GM18951 (cell line): ENCODE measurements around the gene DNAJC11.
"Not testable (repeated sequence)": the region's sequence is repeated elsewhere in the genome, so short reads cannot be mapped to it uniquely, and the experiment has no call there.

Experiments
- POLR2A ChIP-seq: IDR thresholded peaks from 4 replicates; pipeline ENCODE4 v1.6.1; 2011; ENCODE audit warnings: mild to moderate bottlenecking; ENCODE audit not compliant: insufficient read length, insufficient read depth; ENCODE audit errors: extremely low read depth
- in situ Hi-C: fragments of 300-500 bp; cut with MboI; formaldehyde crosslinking; loops from one replicate; pipeline ENCODE4 v1.12.0; 2022; ENCODE audit warnings: low sequenced_read_pairs, mixed read lengths, inconsistent platforms; ENCODE audit not compliant: unreplicated experiment

DNAJC11 gene, protein sequence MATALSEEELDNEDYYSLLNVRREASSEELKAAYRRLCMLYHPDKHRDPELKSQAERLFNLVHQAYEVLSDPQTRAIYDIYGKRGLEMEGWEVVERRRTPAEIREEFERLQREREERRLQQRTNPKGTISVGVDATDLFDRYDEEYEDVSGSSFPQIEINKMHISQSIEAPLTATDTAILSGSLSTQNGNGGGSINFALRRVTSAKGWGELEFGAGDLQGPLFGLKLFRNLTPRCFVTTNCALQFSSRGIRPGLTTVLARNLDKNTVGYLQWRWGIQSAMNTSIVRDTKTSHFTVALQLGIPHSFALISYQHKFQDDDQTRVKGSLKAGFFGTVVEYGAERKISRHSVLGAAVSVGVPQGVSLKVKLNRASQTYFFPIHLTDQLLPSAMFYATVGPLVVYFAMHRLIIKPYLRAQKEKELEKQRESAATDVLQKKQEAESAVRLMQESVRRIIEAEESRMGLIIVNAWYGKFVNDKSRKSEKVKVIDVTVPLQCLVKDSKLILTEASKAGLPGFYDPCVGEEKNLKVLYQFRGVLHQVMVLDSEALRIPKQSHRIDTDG

DNA sequence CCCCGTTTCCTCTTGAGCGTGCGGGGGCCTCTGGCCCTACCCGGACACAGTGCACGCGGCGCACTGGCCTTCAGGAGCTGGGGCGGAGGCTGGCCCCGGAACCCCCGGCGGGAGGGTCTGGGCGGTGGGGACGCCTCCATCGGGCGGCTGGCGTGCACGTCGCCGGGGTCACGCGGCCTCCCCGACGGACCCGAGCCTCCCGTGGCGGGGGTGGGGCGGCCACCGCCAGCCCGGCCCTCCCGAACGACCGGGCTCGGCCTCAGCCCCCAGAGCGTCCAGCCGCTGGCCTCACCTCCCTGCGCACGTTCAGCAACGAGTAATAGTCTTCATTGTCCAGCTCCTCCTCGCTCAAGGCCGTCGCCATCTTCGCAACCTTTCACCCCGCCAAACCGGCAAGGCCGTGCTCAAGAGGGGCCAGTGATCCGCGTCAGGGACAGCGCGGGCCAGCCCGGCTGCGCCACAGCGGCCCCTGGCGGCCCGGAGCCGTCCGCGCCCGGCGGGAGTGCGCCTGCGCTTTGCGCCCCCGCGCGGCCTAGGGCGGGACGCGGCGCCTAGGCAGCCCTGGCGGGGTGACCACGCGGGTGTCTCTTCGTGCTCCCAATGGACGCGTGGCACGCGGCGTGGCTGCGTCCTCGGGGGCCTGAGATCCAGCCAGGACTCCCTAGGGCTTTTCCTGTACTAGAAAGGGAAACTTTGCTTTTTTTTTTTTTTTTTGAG lies at the start of gene DNAJC11:
Gene DNAJC11 (minus strand): TSS at position 380 of the 717 bp plus-strand sequence. CDS start 16 bp downstream, at position 364.
- in situ Hi-C loops, result loop anchor here (25.0 kb wide), 1 partner anchor 511 kb away; no protein-coding TSS in a partner anchor
- TF ChIP-seq POLR2A, result peak; percentile 52

DNA sequence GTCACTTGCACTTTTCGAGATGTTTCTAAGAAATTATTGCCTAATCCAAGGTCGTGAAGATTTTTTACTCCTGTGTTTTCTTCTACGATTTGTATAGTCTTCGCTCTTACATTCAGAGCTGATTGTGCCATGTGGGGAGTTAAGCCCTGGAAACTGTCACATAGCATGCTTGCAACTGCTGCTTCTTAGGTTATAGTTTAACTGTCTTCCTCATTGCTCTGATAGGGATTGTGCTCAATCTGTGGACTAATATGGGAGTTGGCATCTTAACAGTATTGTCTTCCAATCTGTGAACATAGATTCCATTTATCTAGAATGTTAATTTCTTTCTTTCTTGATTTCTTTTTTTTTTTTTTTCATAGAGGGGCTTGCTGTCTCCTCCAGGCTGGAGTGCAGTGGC lies 48.9 kb upstream of the DNAJC11 start:
- no peak for TF ChIP-seq POLR2A
- in situ Hi-C loops, result no loop called here

DNA sequence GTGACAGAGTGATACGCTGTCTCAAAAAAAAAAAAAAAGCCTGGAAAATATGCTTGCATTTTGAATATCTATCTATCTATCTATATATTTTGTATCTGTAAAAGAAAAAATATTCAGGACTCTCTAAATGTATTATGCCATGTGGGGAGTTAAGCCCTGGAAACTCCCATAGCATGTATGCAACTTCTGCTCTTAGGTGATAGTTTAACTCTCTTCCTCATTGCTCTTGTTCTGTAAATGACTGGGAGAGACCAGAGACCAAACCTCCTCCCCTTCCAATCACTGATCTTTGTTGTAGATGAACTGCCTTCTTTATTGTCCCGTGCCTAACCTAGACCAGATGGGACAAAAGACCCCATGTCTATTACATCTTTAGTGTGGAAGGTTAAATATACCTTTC lies 46.1 kb upstream of the DNAJC11 start:
- no peak for TF ChIP-seq POLR2A
- in situ Hi-C loops, result no loop called here

DNA sequence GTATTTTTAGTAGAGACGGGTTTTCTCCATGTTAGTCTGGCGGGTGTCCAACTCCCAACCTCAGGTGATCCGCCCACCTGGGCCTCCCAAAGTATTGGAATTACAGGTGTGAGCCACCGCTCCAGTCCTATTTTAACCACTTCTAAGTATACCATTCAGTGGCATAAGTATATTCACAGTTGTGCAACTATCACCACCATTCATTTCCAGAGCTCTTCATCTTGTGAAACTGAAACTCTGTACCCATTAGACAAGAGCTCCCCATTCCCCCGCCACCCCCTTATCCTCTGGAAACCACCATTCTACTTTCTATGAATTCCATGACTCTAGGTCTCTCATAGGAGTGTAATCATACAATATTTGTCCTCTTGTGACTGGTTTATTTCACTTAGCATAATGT lies 43.5 kb upstream of the DNAJC11 start:
- TF ChIP-seq POLR2A, result no peak
- in situ Hi-C loops, result no loop called here

DNA sequence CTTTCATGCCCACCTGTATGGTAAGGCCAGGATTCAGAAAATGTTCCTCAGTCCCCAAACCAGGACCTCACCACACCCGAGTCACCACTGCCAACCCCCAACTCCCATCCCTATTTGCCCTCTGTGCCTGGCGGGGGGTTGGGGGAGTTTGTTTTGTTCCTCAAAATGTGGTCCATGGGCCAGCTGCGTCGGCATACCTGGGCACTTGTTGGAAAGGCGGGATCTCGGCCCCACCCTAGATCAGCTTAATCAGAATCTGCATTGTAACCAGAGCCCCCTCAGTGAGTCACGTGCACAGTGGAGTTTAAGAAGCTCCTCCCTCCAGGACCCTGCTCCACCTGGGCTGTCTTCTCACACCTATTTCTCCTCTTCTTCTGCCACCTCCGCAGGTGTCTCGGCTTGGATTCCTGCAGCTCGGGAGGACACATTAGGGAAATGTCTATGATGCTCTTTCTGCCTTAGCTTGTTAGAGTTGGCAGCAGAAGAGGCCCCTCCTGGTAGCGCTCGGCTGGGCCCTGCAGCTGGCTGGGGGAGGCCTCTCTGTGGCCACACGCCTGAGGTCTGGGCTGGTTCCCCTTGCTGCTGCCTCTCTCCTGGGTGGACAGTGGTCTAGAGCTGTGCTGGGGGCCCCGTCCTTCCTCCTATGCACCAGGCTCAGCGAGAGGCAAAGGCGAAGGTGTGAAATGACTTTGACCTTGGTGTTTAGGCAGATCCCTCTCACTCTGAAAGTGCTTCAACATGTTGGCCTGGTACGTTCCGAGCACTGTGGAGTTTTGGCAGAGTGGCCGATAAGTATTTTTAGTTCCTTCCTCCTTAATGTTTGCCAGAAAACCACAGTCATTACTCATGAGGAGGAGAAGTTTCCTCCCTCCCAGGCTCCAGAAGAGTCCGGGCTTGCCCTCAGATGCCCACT lies 41.8 kb upstream of the DNAJC11 start:
- TF ChIP-seq POLR2A, result no peak
- in situ Hi-C loops, result no loop called here

DNA sequence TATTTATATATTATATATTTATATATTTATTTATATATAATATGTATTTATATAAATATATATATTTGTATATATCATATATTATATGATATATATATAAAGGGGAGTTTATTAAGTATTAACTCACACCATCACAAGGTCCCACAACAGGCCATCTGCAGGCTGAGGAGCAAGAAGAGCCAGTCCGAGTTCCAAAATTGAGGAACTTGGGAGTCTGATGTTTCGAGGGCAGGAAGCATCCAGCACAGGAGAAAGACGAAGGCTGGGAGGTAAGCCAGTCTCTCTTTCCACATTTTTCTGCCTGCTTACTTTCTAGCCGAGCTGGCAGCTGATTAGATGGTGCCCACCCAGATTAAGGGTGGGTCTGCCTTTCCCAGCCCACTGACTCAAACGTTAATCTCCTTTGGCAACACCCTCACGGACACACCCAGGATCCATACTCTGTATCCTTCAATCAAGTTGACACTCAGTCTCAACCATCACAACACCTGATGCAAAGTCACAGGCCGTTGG lies 41.1 kb upstream of the DNAJC11 start:
- in situ Hi-C loops, result not testable (repeated sequence)

DNA sequence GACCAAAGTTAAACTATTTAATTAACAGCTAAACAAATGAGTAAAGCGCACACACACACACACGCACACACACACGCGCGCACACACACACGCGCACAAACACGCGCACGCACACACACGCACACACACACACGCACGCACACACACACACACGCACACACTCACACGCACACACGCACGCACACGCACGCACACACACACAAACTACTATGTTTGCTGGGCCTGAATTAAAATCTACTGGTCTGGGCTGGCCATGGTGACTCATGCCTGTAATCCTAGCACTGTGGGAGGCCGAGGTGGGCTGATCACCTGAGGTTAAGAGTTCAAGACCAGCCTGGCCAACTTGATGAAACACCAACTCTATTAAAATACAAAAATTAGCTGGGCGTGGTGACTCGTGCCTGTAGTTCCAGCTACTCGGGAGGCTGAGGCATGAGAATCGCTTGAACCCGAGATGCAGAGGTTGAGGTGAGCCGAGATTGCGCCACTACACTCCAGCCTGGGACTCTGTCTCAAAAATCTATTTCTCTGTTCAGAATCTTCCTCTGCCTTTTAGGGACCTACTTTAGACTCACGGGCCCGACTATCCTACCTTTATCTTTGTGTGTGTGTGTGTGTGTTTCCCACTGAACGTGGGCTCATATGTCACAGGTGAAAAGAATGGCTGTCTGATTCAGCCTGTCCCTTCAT lies 37.5 kb upstream of the DNAJC11 start:
- in situ Hi-C loops, result no loop called here
- TF ChIP-seq POLR2A, result no peak

DNA sequence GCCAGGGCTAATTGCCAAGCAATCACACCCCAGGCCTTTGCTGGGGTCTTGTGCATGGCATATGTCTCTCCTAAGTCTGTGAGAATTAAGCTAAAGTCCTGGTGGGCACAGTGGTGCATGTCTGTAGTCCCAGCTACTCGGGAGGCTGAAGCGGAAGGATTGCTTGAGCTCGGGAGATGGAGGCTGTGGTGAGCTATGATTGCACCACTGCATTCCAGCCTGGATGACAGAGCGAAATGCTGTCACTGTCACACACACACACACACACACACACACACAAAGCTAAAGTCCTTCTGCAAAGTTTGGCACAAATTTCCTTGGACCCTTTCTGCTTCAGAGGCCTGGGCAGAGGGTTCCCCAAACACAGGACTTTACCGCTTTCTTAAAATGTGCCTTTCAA lies 31.3 kb upstream of the DNAJC11 start:
- no peak for TF ChIP-seq POLR2A
- in situ Hi-C loops, result no loop called here

DNA sequence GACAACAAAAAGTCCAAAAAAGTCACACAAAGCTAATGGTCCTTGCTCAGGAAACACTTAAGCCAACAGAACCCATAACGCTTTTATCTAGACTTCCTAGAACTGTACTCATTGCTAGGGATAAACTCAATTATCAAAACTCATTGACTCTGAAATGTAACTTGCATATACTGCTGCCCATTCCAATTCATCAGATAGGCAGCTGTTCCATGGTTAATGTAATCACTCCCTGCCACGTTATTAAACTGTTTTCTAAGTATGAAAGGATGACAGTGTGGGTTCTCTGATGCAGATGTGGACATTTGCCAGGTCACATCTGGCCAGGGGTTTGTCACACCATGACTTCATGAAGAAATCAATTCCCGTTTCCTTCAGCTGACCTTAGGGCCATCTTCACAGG lies 30.3 kb upstream of the DNAJC11 start:
- in situ Hi-C loops, result no loop called here

DNA sequence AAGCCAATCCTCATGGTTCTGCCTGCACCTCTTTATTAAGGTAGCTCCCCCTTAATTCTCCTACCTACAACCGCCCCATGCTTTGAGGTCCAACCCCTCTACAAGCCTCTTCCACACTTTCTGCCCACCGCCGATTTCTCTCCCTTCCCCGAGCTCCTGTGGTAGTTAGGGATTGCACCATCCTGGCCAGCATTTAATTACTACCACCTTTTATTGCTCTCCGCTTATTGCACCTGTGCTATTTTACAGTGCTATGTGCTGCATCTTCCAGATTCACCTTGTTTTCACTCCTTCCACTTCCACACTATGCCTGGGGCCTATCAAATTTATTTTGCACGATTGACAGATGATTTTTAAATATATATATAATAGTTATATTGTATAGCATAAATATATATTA lies 29.3 kb upstream of the DNAJC11 start:
- in situ Hi-C loops, result no loop called here
- TF ChIP-seq POLR2A, result no peak

More for the DNA sequence above, 30.3 kb upstream of the DNAJC11 start:
- no peak for TF ChIP-seq POLR2A

DNA sequence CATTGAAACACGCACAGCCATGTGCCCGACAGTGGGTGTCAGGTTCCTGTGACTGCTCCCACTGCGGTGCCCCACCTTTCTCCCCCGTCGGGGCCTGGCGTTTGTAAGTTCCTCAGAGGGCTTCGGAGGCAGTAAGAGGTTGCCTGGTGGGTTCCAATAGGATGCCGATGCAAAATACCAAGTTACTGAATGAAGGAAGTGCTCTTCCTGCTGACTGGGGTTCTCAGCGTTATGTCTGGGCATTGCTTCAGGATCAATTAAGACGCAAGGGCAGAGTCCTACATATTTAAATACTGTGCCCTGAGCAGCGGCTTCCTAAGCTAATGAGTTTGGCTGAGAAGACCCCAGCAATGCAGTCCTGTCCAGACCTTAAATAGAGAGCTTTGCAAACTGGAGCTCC lies 28.9 kb upstream of the DNAJC11 start:
- in situ Hi-C loops, result no loop called here
- no peak for TF ChIP-seq POLR2A

DNA sequence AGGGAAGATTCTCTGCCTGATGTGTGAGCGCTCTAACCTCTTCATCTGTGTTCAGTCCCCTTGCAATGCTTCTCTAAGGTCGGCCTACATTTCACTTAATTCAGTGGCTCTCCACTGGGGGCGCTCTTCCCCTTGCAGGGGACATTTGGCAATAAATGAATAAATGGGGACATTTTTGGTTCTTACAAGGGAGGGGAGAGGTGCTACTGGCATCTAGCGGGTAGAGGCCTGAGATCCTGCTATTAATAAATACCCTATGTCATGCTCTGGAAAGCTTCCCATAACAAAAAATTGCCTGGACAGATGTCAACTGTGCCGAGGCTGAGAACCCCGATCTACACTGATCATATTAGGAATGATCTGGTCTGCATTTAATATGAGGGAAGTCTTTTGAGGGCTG lies 25.9 kb upstream of the DNAJC11 start:
- TF ChIP-seq POLR2A, result no peak
- in situ Hi-C loops, result loop anchor here (10.0 kb wide), 1 partner anchor 177 kb away; no protein-coding TSS in a partner anchor

DNA sequence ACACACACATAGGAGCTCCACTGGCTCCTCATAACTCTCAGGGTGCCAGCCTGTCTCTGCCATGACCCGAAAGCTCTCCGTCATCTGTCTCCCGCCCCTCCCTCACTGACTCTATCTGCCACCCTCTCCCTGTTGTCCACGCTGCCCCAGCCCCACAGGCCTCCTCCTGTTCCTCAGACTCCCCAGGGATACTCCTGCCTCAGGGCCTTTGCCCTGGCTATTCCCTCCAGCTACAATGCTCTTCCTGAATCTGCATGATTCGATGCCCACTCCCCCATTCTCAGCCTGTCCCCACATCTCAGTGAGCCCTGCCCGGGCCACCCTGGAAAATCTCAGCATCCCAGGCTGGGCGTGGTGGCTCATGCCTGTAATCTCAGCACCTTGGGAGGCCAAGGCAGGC lies 24.6 kb upstream of the DNAJC11 start:
- in situ Hi-C loops, result loop anchor here (10.0 kb wide), 1 partner anchor 179 kb away; no protein-coding TSS in a partner anchor
- TF ChIP-seq POLR2A, result no peak
